A549 treated with ZK216348 at 1 μM for 4 hours (cell line): ENCODE data around the gene SCN4B. TPM values are rescaled to one million over a fixed set of nuclear protein-coding genes. Genes with fewer than 3 reads are reported as not detected.

Source experiments
- total RNA-seq: library from RNA; stranded (reverse); fragments of 200-300 nt; extraction: Qiagen RNA extraction; gene quantifications from 5 replicates; pipeline ENCODE4 v1.2.3, GENCODE V29; 2022; ENCODE audit warnings: low read depth

Gene SCN4B
- 0.05 to 0.09 TPM in 2 of 5 replicates, not detected in the others for total RNA-seq

GRCh38 chr11:118152552-118153471 is at the start of gene SCN4B:
SCN4B (minus strand) TSS chr11:118152823; CDS start chr11:118152673, 150 bp downstream.

GRCh38 chr11:118175993-118176777 is 23.6 kb upstream of the SCN4B start, which contains the start of gene SCN2B:
SCN2B (minus strand) TSS chr11:118176639; CDS start chr11:118176431, 208 bp downstream.

GRCh38 chr11:118086913-118087768 is 65.5 kb downstream of the SCN4B start, which contains the start of gene SMIM35:
SMIM35 (minus strand) TSS chr11:118086963; CDS start chr11:118086757, 206 bp downstream.

Other genes starting within 250 kb of the SCN4B start
- gene TMPRSS13, start 223.4 kb downstream of the SCN4B start, total RNA-seq = not detected in 5 replicates
- 0.06 to 0.09 TPM in 2 of 5 replicates, not detected in the others for gene IL10RA, start 166.4 kb downstream of the SCN4B start, total RNA-seq
- gene TMPRSS4, start 75.7 kb downstream of the SCN4B start, total RNA-seq = 0.14 TPM in 1 of 5 replicates, not detected in the others
- gene SMIM35, start 65.9 kb downstream of the SCN4B start, total RNA-seq = not detected in 5 replicates
- gene SCN2B, start 23.8 kb upstream of the SCN4B start, total RNA-seq = not detected in 5 replicates
- not detected in 5 replicates for gene JAML, start 72.2 kb upstream of the SCN4B start, total RNA-seq
- gene MPZL3, start 99.5 kb upstream of the SCN4B start, total RNA-seq = 0.28 to 0.49 TPM (median 0.42 TPM) in 5 replicates
- gene MPZL2, start 111.5 kb upstream of the SCN4B start, total RNA-seq = 0.08 to 0.24 TPM (median 0.20 TPM) in 3 of 5 replicates, not detected in the others
- not detected in 5 replicates for gene CD3E, start 151.9 kb upstream of the SCN4B start, total RNA-seq
- gene CD3D, start 189.9 kb upstream of the SCN4B start, total RNA-seq = not detected in 5 replicates
- not detected in 5 replicates for gene CD3G, start 191.5 kb upstream of the SCN4B start, total RNA-seq
- 7.0 to 11.1 TPM (median 9.9 TPM) in 5 replicates for gene UBE4A, start 206.8 kb upstream of the SCN4B start, total RNA-seq
- gene ATP5MG, start 248.8 kb upstream of the SCN4B start, total RNA-seq = 180 to 218 TPM (median 190 TPM) in 5 replicates